DOHH2 (cell line): ENCODE measurements around the gene RAB22A.

Experiments used
- EZH2phosphoT487 ChIP-seq: fragments of 200-600 bp; sonication (generic); IDR thresholded peaks from 2 replicates; pipeline ENCODE4 v1.6.1; 2017; ENCODE audit warnings: borderline replicate concordance, mild to moderate bottlenecking, antibody characterized with exemption, low read length, moderate library complexity, mixed read lengths
- TF ChIP-seq, protein P1 (sequence below): fragments of 200-600 bp; sonication (generic); IDR thresholded peaks from one replicate; pipeline ENCODE4 v1.5.1; 2014; ENCODE audit warnings: antibody characterized with exemption, mild to moderate bottlenecking, low read depth, low read length; ENCODE audit not compliant: poor library complexity, severe bottlenecking

DNA sequence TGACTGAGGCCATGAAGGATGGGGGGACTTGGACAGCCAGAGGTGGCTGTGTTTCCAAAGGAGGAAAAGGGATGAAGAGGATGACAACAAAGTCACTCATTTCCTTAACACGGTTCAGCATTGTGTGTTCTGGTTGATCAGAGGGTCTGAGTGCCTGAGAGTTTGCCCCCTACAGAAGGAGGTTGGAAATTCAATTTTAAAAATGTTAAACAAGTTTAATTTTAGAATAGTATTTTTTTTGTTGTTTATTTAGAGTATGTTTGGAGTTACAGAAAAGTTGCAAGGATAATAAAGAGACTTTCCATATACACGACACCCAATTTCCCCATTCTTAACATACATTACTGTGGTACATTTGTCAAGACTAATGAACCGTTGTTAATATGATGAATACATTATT, 69.2 kb downstream of the RAB22A start:
- TF ChIP-seq, protein P1, sequence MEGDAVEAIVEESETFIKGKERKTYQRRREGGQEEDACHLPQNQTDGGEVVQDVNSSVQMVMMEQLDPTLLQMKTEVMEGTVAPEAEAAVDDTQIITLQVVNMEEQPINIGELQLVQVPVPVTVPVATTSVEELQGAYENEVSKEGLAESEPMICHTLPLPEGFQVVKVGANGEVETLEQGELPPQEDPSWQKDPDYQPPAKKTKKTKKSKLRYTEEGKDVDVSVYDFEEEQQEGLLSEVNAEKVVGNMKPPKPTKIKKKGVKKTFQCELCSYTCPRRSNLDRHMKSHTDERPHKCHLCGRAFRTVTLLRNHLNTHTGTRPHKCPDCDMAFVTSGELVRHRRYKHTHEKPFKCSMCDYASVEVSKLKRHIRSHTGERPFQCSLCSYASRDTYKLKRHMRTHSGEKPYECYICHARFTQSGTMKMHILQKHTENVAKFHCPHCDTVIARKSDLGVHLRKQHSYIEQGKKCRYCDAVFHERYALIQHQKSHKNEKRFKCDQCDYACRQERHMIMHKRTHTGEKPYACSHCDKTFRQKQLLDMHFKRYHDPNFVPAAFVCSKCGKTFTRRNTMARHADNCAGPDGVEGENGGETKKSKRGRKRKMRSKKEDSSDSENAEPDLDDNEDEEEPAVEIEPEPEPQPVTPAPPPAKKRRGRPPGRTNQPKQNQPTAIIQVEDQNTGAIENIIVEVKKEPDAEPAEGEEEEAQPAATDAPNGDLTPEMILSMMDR, result no peak
- TF ChIP-seq EZH2phosphoT487, result no peak
